ENCODE measurements around the gene TBC1D22A. TPM values are rescaled to one million over a fixed set of nuclear protein-coding genes. Genes with fewer than 3 reads are reported as not detected.

Gene TBC1D22A
- total RNA-seq, 1 experiment from 2014 or later: 20.9 TPM

- no TSS peak for BruUV-seq (replicated peaks)
- no peak overlapping the region for H3K4me3 ChIP-seq (replicated peaks in 1 of 2; ENCODE audit: low read depth in 1 of 2, low read length in 2 of 2)
- RAD21 ChIA-PET (ENCODE audit: low non-redundant PET in 1 of 2, low total read pairs in 2 of 2, uncharacterized antibody in 2 of 2, unreplicated experiment in 2 of 2): no interaction called here
Observed at GRCh38 chr22:46883092-46883910, 120.9 kb downstream of the TBC1D22A start.

GRCh38 chr22:46884365-46884764, 121.9 kb downstream of the TBC1D22A start:
- H3K79me2 ChIP-seq (ENCODE audit: insufficient read depth, low read length): no peaks in the 10 kb centered on the region; the same call in 1 of the 2 replicates
- H3K4me2 ChIP-seq (ENCODE audit: low read length): no peak overlapping the region
- H3K4me1 ChIP-seq (ENCODE audit: control insufficient read depth in 1 of 2, insufficient read depth in 2 of 2, low read length in 2 of 2): peaks cover 0 to 8% of the 10 kb centered on the region in 2 experiments; a peak in 1 of 4 replicates
- no peaks in the 10 kb centered on the region for H3K9me3 ChIP-seq (ENCODE audit: control insufficient read depth in 1 of 2, insufficient read depth in 1 of 2, low read depth in 1 of 2, low read length in 2 of 2)
- H2AFZ ChIP-seq (ENCODE audit: low read depth, low read length, poor library complexity, severe bottlenecking): no peak overlapping the region
- no peaks in the 10 kb centered on the region for H3K27me3 ChIP-seq (ENCODE audit: insufficient read depth, low read length)
- ChIA-PET CTCF (no interaction called here), RAD21 (ENCODE audit: low non-redundant PET in 1 of 2, low total read pairs in 2 of 2, uncharacterized antibody in 2 of 2, unreplicated experiment in 2 of 2) (no interaction called here), POLR2A (no interaction called here)
- ATAC-seq (no peak), DNase-seq (ENCODE audit: low read depth, low spot score) (no peak)
- no peaks in the 10 kb centered on the region for H3K36me3 ChIP-seq (ENCODE audit: control insufficient read depth in 1 of 2, insufficient read depth in 2 of 2, low read length in 2 of 2)
- H3K9me2 ChIP-seq (ENCODE audit: insufficient read depth): no peaks in the 10 kb centered on the region
- TF ChIP-seq ZBTB33 (IDR thresholded peaks at IDR 0.05; ENCODE audit: extremely low read depth, insufficient replicate concordance, low read length): no peak
- TF ChIP-seq POLR2A (IDR thresholded peaks at IDR 0.05; ENCODE audit: borderline replicate concordance, extremely low read depth, insufficient read depth, insufficient read length): no peak
- TF ChIP-seq CTCF (IDR thresholded peaks at IDR 0.05 in 2 of 3, conservative IDR thresholded peaks at IDR 0.05 in 1 of 3; ENCODE audit: borderline replicate concordance in 1 of 3, insufficient read depth in 1 of 3, low read depth in 2 of 3, low read length in 2 of 3): no peak
- TF ChIP-seq SRF (IDR thresholded peaks at IDR 0.05; ENCODE audit: low read depth): no peak
- no peak for TF ChIP-seq TCF7L2 (IDR thresholded peaks at IDR 0.05; ENCODE audit: borderline replicate concordance, extremely low read depth, insufficient read depth, insufficient read length)
- no peak for TF ChIP-seq EZH2 (IDR thresholded peaks at IDR 0.05)
- TF ChIP-seq EZH2phosphoT487 (IDR thresholded peaks at IDR 0.05; ENCODE audit: borderline replicate concordance): no peak
- no peak for TF ChIP-seq MAX (IDR thresholded peaks at IDR 0.05)
- TF ChIP-seq CBX3 (IDR thresholded peaks at IDR 0.05; ENCODE audit: low read depth): no peak
- TF ChIP-seq JUND (IDR thresholded peaks at IDR 0.05): no peak
- TF ChIP-seq RAD21 (IDR thresholded peaks at IDR 0.05; ENCODE audit: low read depth): no peak
- TF ChIP-seq ZNF274 (IDR thresholded peaks at IDR 0.05; ENCODE audit: low read depth, low read length): no peak
- no peak overlapping the region for H3K9ac ChIP-seq (ENCODE audit: low read length)
- no peak overlapping the region for H3K27ac ChIP-seq (ENCODE audit: low read depth, low read length)
- intact Hi-C loops (cut with micrococcal nuclease): no loop called here
- no peak overlapping the region for H3K4me3 ChIP-seq (replicated peaks in 1 of 2; ENCODE audit: low read depth in 1 of 2, low read length in 2 of 2)
- H4K20me1 ChIP-seq (ENCODE audit: insufficient read depth): no peaks in the 10 kb centered on the region
- no TSS peak for BruUV-seq (replicated peaks)

More at GRCh38 chr22:46883092-46883910, 120.9 kb downstream of the TBC1D22A start:
- Histone ChIP-seq H3K4me2 (ENCODE audit: low read length) (no peak overlapping the region), H3K79me2 (ENCODE audit: insufficient read depth, low read length) (no peaks in the 10 kb centered on the region; the same call in 1 of the 2 replicates), H3K9me3 (ENCODE audit: control insufficient read depth in 1 of 2, insufficient read depth in 1 of 2, low read depth in 1 of 2, low read length in 2 of 2) (no peaks in the 10 kb centered on the region), H2AFZ (ENCODE audit: low read depth, low read length, poor library complexity, severe bottlenecking) (no peak overlapping the region), H4K20me1 (ENCODE audit: insufficient read depth) (no peaks in the 10 kb centered on the region), H3K27ac (ENCODE audit: low read depth, low read length) (no peak overlapping the region), H3K4me1 (ENCODE audit: control insufficient read depth in 1 of 2, insufficient read depth in 2 of 2, low read length in 2 of 2) (peaks cover 0 to 8% of the 10 kb centered on the region in 2 experiments; a peak in 1 of 4 replicates), H3K36me3 (ENCODE audit: control insufficient read depth in 1 of 2, insufficient read depth in 2 of 2, low read length in 2 of 2) (no peaks in the 10 kb centered on the region), H3K9ac (ENCODE audit: low read length) (no peak overlapping the region), H3K27me3 (ENCODE audit: insufficient read depth, low read length) (no peaks in the 10 kb centered on the region), H3K9me2 (ENCODE audit: insufficient read depth) (no peaks in the 10 kb centered on the region)
- intact Hi-C loops (cut with micrococcal nuclease): no loop called here
- CTCF ChIA-PET: no interaction called here
- no peak for ATAC-seq
- DNase-seq (ENCODE audit: low read depth, low spot score): no peak
- POLR2A ChIA-PET: no interaction called here
- no peak for TF ChIP-seq ATF3 (IDR thresholded peaks at IDR 0.05)
- TF ChIP-seq ELF1 (IDR thresholded peaks at IDR 0.05; ENCODE audit: borderline replicate concordance, low read depth): no peak
- no peak for TF ChIP-seq SP1 (IDR thresholded peaks at IDR 0.05; ENCODE audit: low read depth)
- no peak for TF ChIP-seq CEBPB (IDR thresholded peaks at IDR 0.05; ENCODE audit: low read depth)
- no peak for TF ChIP-seq JUND (IDR thresholded peaks at IDR 0.05)
- TF ChIP-seq SRF (IDR thresholded peaks at IDR 0.05; ENCODE audit: low read depth): no peak
- TF ChIP-seq EZH2phosphoT487 (IDR thresholded peaks at IDR 0.05; ENCODE audit: borderline replicate concordance): no peak
